ENCODE measurements around the gene S100A3. TPM values are rescaled to one million over a fixed set of nuclear protein-coding genes. Genes with fewer than 3 reads are reported as not detected.

Gene S100A3
- total and polyA plus RNA-seq, 4 donors, result not detected

DNA sequence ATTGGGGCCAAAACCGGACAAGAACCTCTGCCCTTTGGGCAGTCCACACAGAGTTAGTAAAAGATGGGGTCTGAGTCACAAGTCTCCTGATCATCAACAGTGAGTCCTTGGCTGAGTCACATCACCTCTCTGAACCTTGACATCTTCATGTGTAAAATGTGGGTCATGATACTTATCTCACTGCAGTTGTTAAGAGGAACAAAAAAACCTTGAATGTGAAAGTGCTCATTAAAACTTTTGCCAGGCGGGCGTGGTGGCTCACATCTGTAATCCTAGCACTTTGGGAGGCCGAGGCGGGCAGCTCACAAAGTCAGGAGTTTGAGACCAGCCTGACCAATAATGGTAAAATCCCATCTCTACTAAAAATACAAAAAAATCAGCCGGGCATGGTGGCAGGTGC, 48.1 kb upstream of the S100A3 start:
- Histone ChIP-seq H3K9ac (ENCODE audit: low read depth in 1 of 2, low read length in 2 of 2) (no peak overlapping the region), H3K9me3 (ENCODE audit: control insufficient read depth in 4 of 4, low read length in 3 of 4) (no peaks in the 10 kb centered on the region), H3K36me3 (ENCODE audit: control insufficient read depth in 4 of 4, insufficient read depth in 3 of 4, low read depth in 1 of 4, low read length in 3 of 4) (no peaks in the 10 kb centered on the region), H3K4me1 (ENCODE audit: control insufficient read depth in 4 of 4, insufficient read depth in 4 of 4, low read length in 3 of 4) (no peaks in the 10 kb centered on the region), H3K4me3 (ENCODE audit: low read depth in 1 of 3, low read length in 3 of 3) (no peak overlapping the region), H3K27ac (ENCODE audit: low read depth in 1 of 2, low read length in 2 of 2) (no peak overlapping the region), H3K27me3 (ENCODE audit: control insufficient read depth in 4 of 4, insufficient read depth in 4 of 4, low read length in 3 of 4) (no peaks in the 10 kb centered on the region)
- 94% methylated on average over 6 of the region's 6 CpGs for WGBS
- TF ChIP-seq FOXA2 (IDR thresholded peaks at IDR 0.05) (no peak), TAF1 (conservative IDR thresholded peaks at IDR 0.05) (no peak), CTCF (IDR thresholded peaks at IDR 0.05; ENCODE audit: low read depth, low read length, missing input control) (no peak), GABPA (IDR thresholded peaks at IDR 0.05 in 1 of 2, conservative IDR thresholded peaks at IDR 0.05 in 1 of 2) (no peak), ATF3 (IDR thresholded peaks at IDR 0.05) (no peak), FOXA1 (IDR thresholded peaks at IDR 0.05) (no peak), NR2F2 (IDR thresholded peaks at IDR 0.05) (no peak), HNF4G (IDR thresholded peaks at IDR 0.05) (no peak), SP1 (IDR thresholded peaks at IDR 0.05) (no peak), YY1 (IDR thresholded peaks at IDR 0.05) (no peak), RXRA (IDR thresholded peaks at IDR 0.05) (no peak), JUND (IDR thresholded peaks at IDR 0.05) (no peak), MAX (IDR thresholded peaks at IDR 0.05) (no peak), HNF4A (conservative IDR thresholded peaks at IDR 0.05) (no peak), EGR1 (IDR thresholded peaks at IDR 0.05; ENCODE audit: low read depth in 2 of 2) (no peak), RAD21 (IDR thresholded peaks at IDR 0.05) (no peak)
- TF ChIP-seq, protein P1, sequence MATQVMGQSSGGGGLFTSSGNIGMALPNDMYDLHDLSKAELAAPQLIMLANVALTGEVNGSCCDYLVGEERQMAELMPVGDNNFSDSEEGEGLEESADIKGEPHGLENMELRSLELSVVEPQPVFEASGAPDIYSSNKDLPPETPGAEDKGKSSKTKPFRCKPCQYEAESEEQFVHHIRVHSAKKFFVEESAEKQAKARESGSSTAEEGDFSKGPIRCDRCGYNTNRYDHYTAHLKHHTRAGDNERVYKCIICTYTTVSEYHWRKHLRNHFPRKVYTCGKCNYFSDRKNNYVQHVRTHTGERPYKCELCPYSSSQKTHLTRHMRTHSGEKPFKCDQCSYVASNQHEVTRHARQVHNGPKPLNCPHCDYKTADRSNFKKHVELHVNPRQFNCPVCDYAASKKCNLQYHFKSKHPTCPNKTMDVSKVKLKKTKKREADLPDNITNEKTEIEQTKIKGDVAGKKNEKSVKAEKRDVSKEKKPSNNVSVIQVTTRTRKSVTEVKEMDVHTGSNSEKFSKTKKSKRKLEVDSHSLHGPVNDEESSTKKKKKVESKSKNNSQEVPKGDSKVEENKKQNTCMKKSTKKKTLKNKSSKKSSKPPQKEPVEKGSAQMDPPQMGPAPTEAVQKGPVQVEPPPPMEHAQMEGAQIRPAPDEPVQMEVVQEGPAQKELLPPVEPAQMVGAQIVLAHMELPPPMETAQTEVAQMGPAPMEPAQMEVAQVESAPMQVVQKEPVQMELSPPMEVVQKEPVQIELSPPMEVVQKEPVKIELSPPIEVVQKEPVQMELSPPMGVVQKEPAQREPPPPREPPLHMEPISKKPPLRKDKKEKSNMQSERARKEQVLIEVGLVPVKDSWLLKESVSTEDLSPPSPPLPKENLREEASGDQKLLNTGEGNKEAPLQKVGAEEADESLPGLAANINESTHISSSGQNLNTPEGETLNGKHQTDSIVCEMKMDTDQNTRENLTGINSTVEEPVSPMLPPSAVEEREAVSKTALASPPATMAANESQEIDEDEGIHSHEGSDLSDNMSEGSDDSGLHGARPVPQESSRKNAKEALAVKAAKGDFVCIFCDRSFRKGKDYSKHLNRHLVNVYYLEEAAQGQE (IDR thresholded peaks at IDR 0.05), result no peak
- no peak for DNase-seq (ENCODE audit: low spot score)

GRCh38 chr1:153592748-153593147, 43.7 kb upstream of the S100A3 start:
- Histone ChIP-seq H3K36me3 (ENCODE audit: control insufficient read depth in 4 of 4, insufficient read depth in 3 of 4, low read depth in 1 of 4, low read length in 3 of 4) (no peaks in the 10 kb centered on the region), H3K9ac (ENCODE audit: low read depth in 1 of 2, low read length in 2 of 2) (no peak overlapping the region), H3K27ac (ENCODE audit: low read depth in 1 of 2, low read length in 2 of 2) (no peak overlapping the region), H3K4me3 (ENCODE audit: low read depth in 1 of 3, low read length in 3 of 3) (no peak overlapping the region), H3K9me3 (ENCODE audit: control insufficient read depth in 4 of 4, low read length in 3 of 4) (no peaks in the 10 kb centered on the region), H3K27me3 (ENCODE audit: control insufficient read depth in 4 of 4, insufficient read depth in 4 of 4, low read length in 3 of 4) (no peaks in the 10 kb centered on the region), H3K4me1 (ENCODE audit: control insufficient read depth in 4 of 4, insufficient read depth in 4 of 4, low read length in 3 of 4) (no peaks in the 10 kb centered on the region)
- DNase-seq (ENCODE audit: low spot score), result no peak
- no peak for TF ChIP-seq JUND (IDR thresholded peaks at IDR 0.05)
- no peak for TF ChIP-seq GABPA (IDR thresholded peaks at IDR 0.05 in 1 of 2, conservative IDR thresholded peaks at IDR 0.05 in 1 of 2)
- TF ChIP-seq ATF3 (IDR thresholded peaks at IDR 0.05), result no peak
- TF ChIP-seq HNF4G (IDR thresholded peaks at IDR 0.05), result no peak
- TF ChIP-seq, protein P1 (IDR thresholded peaks at IDR 0.05), result no peak
- TF ChIP-seq HNF4A (conservative IDR thresholded peaks at IDR 0.05), result no peak
- TF ChIP-seq YY1 (IDR thresholded peaks at IDR 0.05), result no peak
- TF ChIP-seq NR2F2 (IDR thresholded peaks at IDR 0.05), result no peak
- TF ChIP-seq, protein P2, sequence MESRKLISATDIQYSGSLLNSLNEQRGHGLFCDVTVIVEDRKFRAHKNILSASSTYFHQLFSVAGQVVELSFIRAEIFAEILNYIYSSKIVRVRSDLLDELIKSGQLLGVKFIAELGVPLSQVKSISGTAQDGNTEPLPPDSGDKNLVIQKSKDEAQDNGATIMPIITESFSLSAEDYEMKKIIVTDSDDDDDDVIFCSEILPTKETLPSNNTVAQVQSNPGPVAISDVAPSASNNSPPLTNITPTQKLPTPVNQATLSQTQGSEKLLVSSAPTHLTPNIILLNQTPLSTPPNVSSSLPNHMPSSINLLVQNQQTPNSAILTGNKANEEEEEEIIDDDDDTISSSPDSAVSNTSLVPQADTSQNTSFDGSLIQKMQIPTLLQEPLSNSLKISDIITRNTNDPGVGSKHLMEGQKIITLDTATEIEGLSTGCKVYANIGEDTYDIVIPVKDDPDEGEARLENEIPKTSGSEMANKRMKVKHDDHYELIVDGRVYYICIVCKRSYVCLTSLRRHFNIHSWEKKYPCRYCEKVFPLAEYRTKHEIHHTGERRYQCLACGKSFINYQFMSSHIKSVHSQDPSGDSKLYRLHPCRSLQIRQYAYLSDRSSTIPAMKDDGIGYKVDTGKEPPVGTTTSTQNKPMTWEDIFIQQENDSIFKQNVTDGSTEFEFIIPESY (IDR thresholded peaks at IDR 0.05), result no peak
- no peak for TF ChIP-seq MAX (IDR thresholded peaks at IDR 0.05)
- no peak for TF ChIP-seq RAD21 (IDR thresholded peaks at IDR 0.05)
- TF ChIP-seq FOXA2 (IDR thresholded peaks at IDR 0.05), result no peak
- TF ChIP-seq FOXA1 (IDR thresholded peaks at IDR 0.05), result no peak
- 77% methylated on average over 4 of the region's 4 CpGs for WGBS
